Astrocyte (in vitro differentiated cells and primary cell): ENCODE measurements around the gene AKT3.

ENCODE experiments used
- CTCF ChIP-seq: IDR thresholded peaks from 2 replicates; pipeline ENCODE4 v1.5.1; 2011; ENCODE audit warnings: low read depth, mild to moderate bottlenecking, inconsistent platforms, low read length, moderate library complexity; ENCODE audit not compliant: insufficient read depth
- EZH2 ChIP-seq: IDR thresholded peaks from 2 replicates; pipeline ENCODE4 v1.6.1; 2012; ENCODE audit warnings: mild to moderate bottlenecking, low read length, inconsistent platforms; ENCODE audit not compliant: insufficient read depth

DNA sequence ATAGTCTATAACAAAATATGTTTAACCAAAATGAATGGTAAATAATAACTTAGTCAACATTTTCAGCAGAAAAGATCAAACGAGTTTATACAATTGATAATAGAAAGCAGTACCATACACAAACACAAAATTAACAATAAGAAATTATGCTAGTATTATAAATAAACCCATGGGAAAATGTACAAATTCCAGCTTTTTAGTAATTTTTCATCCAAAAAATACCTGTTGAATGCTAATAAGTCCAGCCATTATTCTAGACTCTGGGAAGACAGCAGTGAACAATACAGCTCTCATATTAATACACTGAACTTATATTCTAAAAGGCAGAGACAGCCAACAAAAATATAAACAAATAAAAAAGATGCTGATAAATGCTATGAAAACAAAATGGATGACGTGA lies 66.3 kb downstream of the AKT3 start:
- TF ChIP-seq CTCF, result no peak
- TF ChIP-seq EZH2, result no peak
